ELR (cell line): Measurements from ENCODE around the gene PAPSS1.

ENCODE experiments used
- DNase-seq: peaks from one replicate; pipeline ENCODE4 v3.0.0-alpha.2; 2015; ENCODE audit warnings: low read depth

PAPSS1 gene

GRCh38 chr4:107629318-107629717 lies 90.7 kb downstream of the PAPSS1 start:
- DNase-seq = no peak

GRCh38 chr4:107625391-107625902 lies 94.6 kb downstream of the PAPSS1 start:
- DNase-seq = no peak

- no peak for DNase-seq
Observed at GRCh38 chr4:107624024-107624423, 96.0 kb downstream of the PAPSS1 start.

GRCh38 chr4:107622006-107622405 lies 98.0 kb downstream of the PAPSS1 start:
- no peak for DNase-seq

GRCh38 chr4:107619731-107620130 lies 100.3 kb downstream of the PAPSS1 start:
- DNase-seq = peak; percentile 3

- peak; percentile 43 for DNase-seq
Observed at GRCh38 chr4:107619066-107619465, 101.0 kb downstream of the PAPSS1 start.

GRCh38 chr4:107618656-107619055 lies 101.4 kb downstream of the PAPSS1 start:
- no peak for DNase-seq

GRCh38 chr4:107616838-107617389 lies 103.1 kb downstream of the PAPSS1 start:
- DNase-seq = no peak

- no peak for DNase-seq
Observed at GRCh38 chr4:107615809-107616208, 104.2 kb downstream of the PAPSS1 start.

- peak; percentile 2 for DNase-seq
Observed at GRCh38 chr4:107603430-107603829, 116.6 kb downstream of the PAPSS1 start.

- no peak for DNase-seq
Observed at GRCh38 chr4:107600983-107601382, 119.1 kb downstream of the PAPSS1 start.

- no peak for DNase-seq
Observed at GRCh38 chr4:107600436-107600835, 119.6 kb downstream of the PAPSS1 start.

- no peak for DNase-seq
Observed at GRCh38 chr4:107599841-107600240, 120.2 kb downstream of the PAPSS1 start.

- no peak for DNase-seq
Observed at GRCh38 chr4:107593230-107593629, 126.8 kb downstream of the PAPSS1 start.

GRCh38 chr4:107592519-107592918 lies 127.5 kb downstream of the PAPSS1 start:
- DNase-seq = no peak

GRCh38 chr4:107589269-107589668 lies 130.8 kb downstream of the PAPSS1 start:
- no peak for DNase-seq

- DNase-seq = no peak
Observed at GRCh38 chr4:107586371-107586770, 133.7 kb downstream of the PAPSS1 start.

- DNase-seq = no peak
Observed at GRCh38 chr4:107579099-107579498, 140.9 kb downstream of the PAPSS1 start.

- DNase-seq = no peak
Observed at GRCh38 chr4:107578321-107578720, 141.7 kb downstream of the PAPSS1 start.

- peak; percentile 1 for DNase-seq
Observed at GRCh38 chr4:107577743-107578142, 142.3 kb downstream of the PAPSS1 start.

- DNase-seq = no peak
Observed at GRCh38 chr4:107575243-107575642, 144.8 kb downstream of the PAPSS1 start.

GRCh38 chr4:107572281-107572680 lies 147.8 kb downstream of the PAPSS1 start:
- DNase-seq = no peak

- DNase-seq = no peak
Observed at GRCh38 chr4:107570952-107571351, 149.1 kb downstream of the PAPSS1 start.

GRCh38 chr4:107564326-107564725 lies 155.7 kb downstream of the PAPSS1 start:
- no peak for DNase-seq
